ENCODE measurements around the gene PAIP2. TPM values are rescaled to one million over a fixed set of nuclear protein-coding genes. Genes with fewer than 3 reads are reported as not detected.
"Not testable (repeated sequence)": the region's sequence is repeated elsewhere in the genome, so short reads cannot be mapped to it uniquely, and the experiment has no call there.

PAIP2 gene
- total RNA-seq, 3 donors from 2014 or later, result 42.1 to 85.1 (median 44.5) TPM

- intact Hi-C loops (cut with DNase I, micrococcal nuclease), result no loop called here
- H3K9me3 ChIP-seq, result no peaks in the 10 kb centered on the region
- DNase-seq (no peak), ATAC-seq (no peak)
- H3K36me3 ChIP-seq (ENCODE audit: low read depth), result no peaks in the 10 kb centered on the region
- no peak for TF ChIP-seq CTCF (IDR thresholded peaks at IDR 0.05)
- H3K4me1 ChIP-seq (ENCODE audit: low read depth), result peaks cover 15% of the 10 kb centered on the region
- H3K4me3 ChIP-seq, result no peak overlapping the region
Observed at GRCh38 chr5:139407517-139407916, 65.9 kb downstream of the PAIP2 start.

- intact Hi-C loops (cut with DNase I, micrococcal nuclease), result no loop called here
- Histone ChIP-seq H3K9me3 (no peaks in the 10 kb centered on the region), H3K36me3 (ENCODE audit: low read depth) (no peaks in the 10 kb centered on the region), H3K4me1 (ENCODE audit: low read depth) (peaks cover 12% of the 10 kb centered on the region), H3K4me3 (no peak overlapping the region)
- DNase-seq (no peak), ATAC-seq (no peak)
- TF ChIP-seq CTCF (IDR thresholded peaks at IDR 0.05), result no peak
Observed at GRCh38 chr5:139408191-139408590, 66.5 kb downstream of the PAIP2 start.

DNA sequence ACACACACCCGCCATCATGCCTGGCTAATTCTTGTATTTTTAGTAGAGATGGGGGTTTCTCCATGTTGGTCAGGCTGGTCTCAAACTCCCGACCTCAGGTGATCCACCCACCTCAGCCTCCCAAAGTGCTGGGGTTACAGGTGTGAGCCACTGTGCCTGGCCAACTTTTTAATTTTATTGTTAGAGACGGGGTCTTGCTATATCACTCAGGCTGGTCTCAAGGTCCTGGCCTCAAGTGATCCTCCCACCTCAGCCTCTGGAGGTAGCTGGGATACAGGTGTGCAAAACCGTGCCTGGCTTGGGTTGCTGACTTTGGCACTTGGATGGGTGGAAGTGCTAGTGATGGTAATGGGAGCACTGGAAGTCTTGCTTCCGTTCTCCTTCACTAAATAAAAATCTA lies 67.5 kb downstream of the PAIP2 start:
- ATAC-seq; H3K4me1 ChIP-seq (ENCODE audit: low read depth); H3K36me3 ChIP-seq (ENCODE audit: low read depth); H3K9me3 ChIP-seq; H3K4me3 ChIP-seq; intact Hi-C loops (cut with DNase I, micrococcal nuclease); DNase-seq: not testable (repeated sequence)

- no peaks in the 10 kb centered on the region for H3K9me3 ChIP-seq
- no peak overlapping the region for H3K4me3 ChIP-seq
- ATAC-seq, result no peak
- no peaks in the 10 kb centered on the region for H3K36me3 ChIP-seq (ENCODE audit: low read depth)
- no peak for DNase-seq
- TF ChIP-seq CTCF (IDR thresholded peaks at IDR 0.05), result no peak
- H3K4me1 ChIP-seq (ENCODE audit: low read depth), result no peaks in the 10 kb centered on the region
- intact Hi-C loops (cut with DNase I, micrococcal nuclease), result no loop called here
Observed at GRCh38 chr5:139410121-139410992, 68.7 kb downstream of the PAIP2 start.

DNA sequence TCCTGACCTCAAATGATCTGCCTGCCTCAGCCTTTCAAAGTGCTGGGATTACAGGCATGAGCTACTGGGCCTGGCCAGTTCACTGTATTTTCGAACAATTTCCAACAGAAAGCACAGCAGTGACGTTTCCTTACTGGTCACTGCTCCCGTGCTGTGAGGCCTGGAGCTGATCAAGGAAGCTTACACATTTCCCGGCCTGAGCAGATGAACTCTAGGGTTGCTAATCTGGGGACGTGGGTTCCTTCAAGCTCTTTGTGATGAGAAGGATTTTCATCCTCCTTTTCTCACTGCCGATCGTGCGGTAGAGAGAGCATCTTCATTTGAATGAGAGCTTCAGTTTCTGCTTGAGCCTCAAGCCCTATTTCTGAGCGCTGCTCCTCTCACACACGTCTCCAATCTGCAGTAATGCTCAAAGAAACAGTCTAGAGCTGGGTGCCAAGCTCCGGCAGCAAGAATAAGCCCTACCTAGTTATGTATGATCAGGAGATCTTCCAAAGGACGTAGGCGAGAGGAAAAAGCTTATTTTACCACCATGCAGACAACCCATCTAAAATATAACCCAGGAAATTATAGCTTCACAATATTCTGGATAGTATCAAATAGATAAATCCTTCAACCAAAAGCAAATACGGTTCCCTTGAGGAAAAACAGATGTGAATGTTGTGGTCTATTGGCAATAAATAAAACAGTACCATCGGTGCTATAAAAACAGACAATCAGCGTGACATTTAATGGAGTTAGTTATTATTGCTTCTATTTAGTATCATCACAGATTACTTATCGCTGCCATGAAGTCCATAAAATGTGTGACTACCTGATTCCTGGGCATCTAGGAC lies 69.6 kb downstream of the PAIP2 start:
- no peak for ATAC-seq
- Histone ChIP-seq H3K36me3 (ENCODE audit: low read depth) (no peaks in the 10 kb centered on the region), H3K9me3 (no peaks in the 10 kb centered on the region), H3K4me3 (no peak overlapping the region), H3K4me1 (ENCODE audit: low read depth) (peaks cover 5% of the 10 kb centered on the region)
- no peak for DNase-seq
- no peak for TF ChIP-seq CTCF (IDR thresholded peaks at IDR 0.05)
- intact Hi-C loops (cut with DNase I, micrococcal nuclease), result no loop called here

GRCh38 chr5:139413153-139413552 lies 71.5 kb downstream of the PAIP2 start:
- Histone ChIP-seq H3K36me3 (ENCODE audit: low read depth) (no peaks in the 10 kb centered on the region), H3K4me3 (no peak overlapping the region), H3K9me3 (no peaks in the 10 kb centered on the region), H3K4me1 (ENCODE audit: low read depth) (peaks cover 19% of the 10 kb centered on the region)
- intact Hi-C loops (cut with DNase I, micrococcal nuclease), result no loop called here
- DNase-seq (no peak), ATAC-seq (no peak)
- no peak for TF ChIP-seq CTCF (IDR thresholded peaks at IDR 0.05)
